Measurements from ENCODE around the gene WDR87. TPM values are rescaled to one million over a fixed set of nuclear protein-coding genes. Genes with fewer than 3 reads are reported as not detected.

The WDR87 gene
- total and polyA plus RNA-seq, 2 of the 4 experiments (the other 2 are of a cell fraction): not detected

- no peak overlapping the region for H3K56ac ChIP-seq (ENCODE audit: extremely low read depth, insufficient read depth, low read length)
- no peak overlapping the region for H3K23ac ChIP-seq (ENCODE audit: low read depth, low read length)
- no peak overlapping the region for H3K4me2 ChIP-seq (ENCODE audit: low read depth, low read length)
- no peak overlapping the region for H3K14ac ChIP-seq (replicated peaks; ENCODE audit: low read depth, low read length)
- TF ChIP-seq CHD1 (IDR thresholded peaks at IDR 0.05; ENCODE audit: low read depth, low read length) (no peak), SMC3 (IDR thresholded peaks at IDR 0.05; ENCODE audit: low read depth, low read length) (no peak), RAD21 (IDR thresholded peaks at IDR 0.05; ENCODE audit: low read length) (no peak), NFE2L2 (IDR thresholded peaks at IDR 0.05; ENCODE audit: low read depth, low read length) (no peak), MAZ (IDR thresholded peaks at IDR 0.05; ENCODE audit: borderline replicate concordance, low read depth, low read length) (no peak), MAFK (IDR thresholded peaks at IDR 0.05; ENCODE audit: low read depth, low read length) (no peak), RCOR1 (IDR thresholded peaks at IDR 0.05; ENCODE audit: insufficient replicate concordance, low read length) (no peak), FOS (IDR thresholded peaks at IDR 0.05; ENCODE audit: low read depth, low read length) (no peak), RFX5 (IDR thresholded peaks at IDR 0.05; ENCODE audit: low read depth, low read length) (no peak), USF2 (IDR thresholded peaks at IDR 0.05; ENCODE audit: low read depth, low read length) (no peak), CEBPB (IDR thresholded peaks at IDR 0.05; ENCODE audit: low read depth, low read length) (no peak), MXI1 (IDR thresholded peaks at IDR 0.05; ENCODE audit: borderline replicate concordance, low read depth, low read length) (no peak), POLR2A (IDR thresholded peaks at IDR 0.05; ENCODE audit: low read depth, low read length) (no peak), BHLHE40 (IDR thresholded peaks at IDR 0.05; ENCODE audit: low read depth, low read length) (no peak)
- TF ChIP-seq, protein P1, sequence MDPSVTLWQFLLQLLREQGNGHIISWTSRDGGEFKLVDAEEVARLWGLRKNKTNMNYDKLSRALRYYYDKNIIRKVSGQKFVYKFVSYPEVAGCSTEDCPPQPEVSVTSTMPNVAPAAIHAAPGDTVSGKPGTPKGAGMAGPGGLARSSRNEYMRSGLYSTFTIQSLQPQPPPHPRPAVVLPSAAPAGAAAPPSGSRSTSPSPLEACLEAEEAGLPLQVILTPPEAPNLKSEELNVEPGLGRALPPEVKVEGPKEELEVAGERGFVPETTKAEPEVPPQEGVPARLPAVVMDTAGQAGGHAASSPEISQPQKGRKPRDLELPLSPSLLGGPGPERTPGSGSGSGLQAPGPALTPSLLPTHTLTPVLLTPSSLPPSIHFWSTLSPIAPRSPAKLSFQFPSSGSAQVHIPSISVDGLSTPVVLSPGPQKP (IDR thresholded peaks at IDR 0.05; ENCODE audit: borderline replicate concordance, low read depth, low read length): no peak
- TF ChIP-seq, protein P2, sequence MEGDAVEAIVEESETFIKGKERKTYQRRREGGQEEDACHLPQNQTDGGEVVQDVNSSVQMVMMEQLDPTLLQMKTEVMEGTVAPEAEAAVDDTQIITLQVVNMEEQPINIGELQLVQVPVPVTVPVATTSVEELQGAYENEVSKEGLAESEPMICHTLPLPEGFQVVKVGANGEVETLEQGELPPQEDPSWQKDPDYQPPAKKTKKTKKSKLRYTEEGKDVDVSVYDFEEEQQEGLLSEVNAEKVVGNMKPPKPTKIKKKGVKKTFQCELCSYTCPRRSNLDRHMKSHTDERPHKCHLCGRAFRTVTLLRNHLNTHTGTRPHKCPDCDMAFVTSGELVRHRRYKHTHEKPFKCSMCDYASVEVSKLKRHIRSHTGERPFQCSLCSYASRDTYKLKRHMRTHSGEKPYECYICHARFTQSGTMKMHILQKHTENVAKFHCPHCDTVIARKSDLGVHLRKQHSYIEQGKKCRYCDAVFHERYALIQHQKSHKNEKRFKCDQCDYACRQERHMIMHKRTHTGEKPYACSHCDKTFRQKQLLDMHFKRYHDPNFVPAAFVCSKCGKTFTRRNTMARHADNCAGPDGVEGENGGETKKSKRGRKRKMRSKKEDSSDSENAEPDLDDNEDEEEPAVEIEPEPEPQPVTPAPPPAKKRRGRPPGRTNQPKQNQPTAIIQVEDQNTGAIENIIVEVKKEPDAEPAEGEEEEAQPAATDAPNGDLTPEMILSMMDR (conservative IDR thresholded peaks at IDR 0.05; ENCODE audit: low read depth, low read length): no peak
- in situ Hi-C loops (cut with MboI; ENCODE audit: low sequenced_read_pairs) (loop anchor here (5.0 kb wide), 1 partner anchor 329 kb away; no protein-coding TSS in a partner anchor), dilution Hi-C loops (cut with HindIII; ENCODE audit: low sequenced_read_pairs, unreplicated experiment) (no loop called here), intact Hi-C loops (cut with micrococcal nuclease) (loop anchor here (2.0 kb wide), 2 partner anchors 322 to 434 kb away; partner anchors contain the start of gene DPF1)
- no peak overlapping the region for H3K27ac ChIP-seq (ENCODE audit: insufficient read depth, low read length)
- no peak overlapping the region for H3K18ac ChIP-seq (ENCODE audit: low read depth, low read length)
- CTCF ChIA-PET: interaction anchor here (0.6 to 1.8 kb wide), 11 partner anchors 8 to 240 kb away, joined by 3 to 7 read pairs (median 4); no protein-coding TSS in a partner anchor
- no peaks in the 10 kb centered on the region for H3K9me3 ChIP-seq (ENCODE audit: control insufficient read depth, insufficient read depth, low read length)
- no peaks in the 10 kb centered on the region for H3K36me3 ChIP-seq (ENCODE audit: control insufficient read depth, insufficient read depth, low read length)
- ATAC-seq (ENCODE audit: low read depth) (no peak), DNase-seq (no peak)
- no peak overlapping the region for H2AK5ac ChIP-seq (ENCODE audit: low read depth, low read length)
- no peak overlapping the region for H2AK9ac ChIP-seq (replicated peaks; ENCODE audit: low read depth, low read length, poor library complexity)
- no peak overlapping the region for H2BK15ac ChIP-seq (ENCODE audit: low read depth, low read length)
- H2AFZ ChIP-seq (replicated peaks; ENCODE audit: low read length, poor library complexity): no peak overlapping the region
- H4K8ac ChIP-seq (ENCODE audit: low read depth in 2 of 2, low read length in 2 of 2): no peak overlapping the region
- peaks cover 7 to 21% of the 10 kb centered on the region in 2 experiments; a peak in 2 of 4 replicates for H3K79me1 ChIP-seq (ENCODE audit: low read depth in 1 of 2, low read length in 2 of 2)
- H4K5ac ChIP-seq (ENCODE audit: low read depth, low read length): no peak overlapping the region
- no peak overlapping the region; the same call in 1 of the 2 replicates for H4K91ac ChIP-seq (ENCODE audit: insufficient read depth, low read depth, low read length)
- no peak overlapping the region for H3K4me3 ChIP-seq (ENCODE audit: insufficient read depth, low read depth, low read length)
- H3K4me1 ChIP-seq (ENCODE audit: control insufficient read depth, insufficient read depth, low read length): peaks cover 2% of the 10 kb centered on the region; the same call in 1 of the 2 replicates
- H2BK5ac ChIP-seq (ENCODE audit: low read depth, low read length, poor library complexity, severe bottlenecking): no peak overlapping the region
- H3K27me3 ChIP-seq (ENCODE audit: control insufficient read depth, insufficient read depth, low read length): no peaks in the 10 kb centered on the region
- WGBS, 2 experiments (ENCODE audit: extremely low coverage in 2 of 2, insufficient read length in 1 of 2): no CpG with 5 or more reads among the region's 2 CpGs
- no peak overlapping the region for H2BK120ac ChIP-seq (ENCODE audit: low read depth, low read length)
- H3K9me1 ChIP-seq (ENCODE audit: insufficient read depth, low read length): 0 out of 2 replicates have a peak, but pooled peaks cover 3% of the 10 kb centered on the region
- no peak overlapping the region for H3K4ac ChIP-seq (ENCODE audit: low read depth, low read length)
- H2BK20ac ChIP-seq (ENCODE audit: low read depth, low read length): no peak overlapping the region
- POLR2A ChIA-PET (ENCODE audit: unreplicated experiment): interaction anchor here (1.4 kb wide), 1 partner anchor 101 kb away, joined by 4 read pairs; no protein-coding TSS in a partner anchor
- BruUV-seq (replicated peaks): no TSS peak
- no peaks in the 10 kb centered on the region for H4K20me1 ChIP-seq (ENCODE audit: insufficient read depth, low read length)
- no peak overlapping the region for H3K9ac ChIP-seq (ENCODE audit: low read depth, low read length)
These were observed 3.3 kb downstream of the WDR87 start for GRCh38 chr19:37903096-37903495.

All from IMR-90 (cell line).